OCI-LY3 (cell line): ENCODE data around the gene RNASET2.

Experiments
- CTCF ChIP-seq: fragments of 200-600, 300-600 bp; sonication (generic); IDR thresholded peaks from 2 replicates; pipeline ENCODE4 v1.5.1; 2014; ENCODE audit warnings: antibody characterized with exemption, low read length, low read depth
- EZH2phosphoT487 ChIP-seq: fragments of 200-600 bp; shearing (Covaris generic); IDR thresholded peaks from 2 replicates; pipeline ENCODE4 v1.6.1; 2018; ENCODE audit warnings: antibody characterized with exemption, mixed run types, low read depth

GRCh38 chr6:166955865-166956443 is 396 bp downstream of the RNASET2 start:
- no peak for TF ChIP-seq CTCF
- TF ChIP-seq EZH2phosphoT487 = no peak
